ENCODE data around the gene OCA2.

Gene OCA2

GRCh38 chr15:27861171-27861570, 237.9 kb downstream of the OCA2 start:
- Histone ChIP-seq H3K9ac (ENCODE audit: low read length) (no peak overlapping the region), H3K27me3 (ENCODE audit: low read depth, low read length) (no peaks in the 10 kb centered on the region), H3K4me1 (ENCODE audit: low read length) (no peaks in the 10 kb centered on the region), H2AFZ (ENCODE audit: low read depth, low read length) (no peak overlapping the region), H3K36me3 (replicated peaks; ENCODE audit: low read depth, low read length) (no peaks in the 10 kb centered on the region), H4K20me1 (ENCODE audit: insufficient read depth, low read length) (no peaks in the 10 kb centered on the region), H3K79me2 (ENCODE audit: low read length) (no peaks in the 10 kb centered on the region), H3K4me3 (ENCODE audit: low read length) (no peak overlapping the region), H3K9me3 (ENCODE audit: insufficient read depth, low read length) (no peaks in the 10 kb centered on the region), H3K27ac (ENCODE audit: low read length) (no peak overlapping the region), H3K4me2 (ENCODE audit: low read length) (no peak overlapping the region)
- TF ChIP-seq, protein P1, sequence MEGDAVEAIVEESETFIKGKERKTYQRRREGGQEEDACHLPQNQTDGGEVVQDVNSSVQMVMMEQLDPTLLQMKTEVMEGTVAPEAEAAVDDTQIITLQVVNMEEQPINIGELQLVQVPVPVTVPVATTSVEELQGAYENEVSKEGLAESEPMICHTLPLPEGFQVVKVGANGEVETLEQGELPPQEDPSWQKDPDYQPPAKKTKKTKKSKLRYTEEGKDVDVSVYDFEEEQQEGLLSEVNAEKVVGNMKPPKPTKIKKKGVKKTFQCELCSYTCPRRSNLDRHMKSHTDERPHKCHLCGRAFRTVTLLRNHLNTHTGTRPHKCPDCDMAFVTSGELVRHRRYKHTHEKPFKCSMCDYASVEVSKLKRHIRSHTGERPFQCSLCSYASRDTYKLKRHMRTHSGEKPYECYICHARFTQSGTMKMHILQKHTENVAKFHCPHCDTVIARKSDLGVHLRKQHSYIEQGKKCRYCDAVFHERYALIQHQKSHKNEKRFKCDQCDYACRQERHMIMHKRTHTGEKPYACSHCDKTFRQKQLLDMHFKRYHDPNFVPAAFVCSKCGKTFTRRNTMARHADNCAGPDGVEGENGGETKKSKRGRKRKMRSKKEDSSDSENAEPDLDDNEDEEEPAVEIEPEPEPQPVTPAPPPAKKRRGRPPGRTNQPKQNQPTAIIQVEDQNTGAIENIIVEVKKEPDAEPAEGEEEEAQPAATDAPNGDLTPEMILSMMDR (IDR thresholded peaks at IDR 0.05; ENCODE audit: low read depth, low read length): no peak
- no peak for TF ChIP-seq EZH2phosphoT487 (IDR thresholded peaks at IDR 0.05; ENCODE audit: low read depth)

GRCh38 chr15:27855137-27855536, 244.0 kb downstream of the OCA2 start:
- H3K4me1 ChIP-seq (ENCODE audit: low read length): no peaks in the 10 kb centered on the region
- no peaks in the 10 kb centered on the region for H3K36me3 ChIP-seq (replicated peaks; ENCODE audit: low read depth, low read length)
- H3K4me3 ChIP-seq (ENCODE audit: low read length): no peak overlapping the region
- H3K4me2 ChIP-seq (ENCODE audit: low read length): no peak overlapping the region
- no peak for TF ChIP-seq EZH2phosphoT487 (IDR thresholded peaks at IDR 0.05; ENCODE audit: low read depth)
- TF ChIP-seq, protein P1 (IDR thresholded peaks at IDR 0.05; ENCODE audit: low read depth, low read length): no peak
- no peak overlapping the region for H3K9ac ChIP-seq (ENCODE audit: low read length)
- no peaks in the 10 kb centered on the region for H4K20me1 ChIP-seq (ENCODE audit: insufficient read depth, low read length)
- H3K79me2 ChIP-seq (ENCODE audit: low read length): no peaks in the 10 kb centered on the region
- H3K27ac ChIP-seq (ENCODE audit: low read length): no peak overlapping the region
- no peak overlapping the region for H2AFZ ChIP-seq (ENCODE audit: low read depth, low read length)
- no peaks in the 10 kb centered on the region for H3K27me3 ChIP-seq (ENCODE audit: low read depth, low read length)
- H3K9me3 ChIP-seq (ENCODE audit: insufficient read depth, low read length): no peaks in the 10 kb centered on the region

DNA sequence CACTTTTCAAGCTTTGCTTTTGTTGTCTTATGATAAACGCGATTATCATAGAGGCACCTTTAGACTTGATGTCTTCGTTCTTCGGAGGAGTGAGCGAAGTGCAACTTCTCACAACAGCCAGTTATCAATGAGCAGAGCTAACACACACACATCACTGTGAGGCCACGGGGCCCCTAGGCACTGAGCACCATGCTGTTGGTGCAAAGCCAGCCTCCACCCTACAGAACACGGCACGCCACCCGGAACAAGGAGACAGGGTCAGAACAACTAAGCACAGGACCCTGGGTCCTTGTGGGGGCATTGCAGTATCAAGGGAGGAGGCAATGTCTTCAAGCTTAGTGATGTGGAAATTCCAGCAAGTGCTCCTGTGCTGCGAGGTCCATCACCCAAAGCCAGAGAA, 244.5 kb downstream of the OCA2 start:
- Histone ChIP-seq H3K27ac (ENCODE audit: low read length) (no peak overlapping the region), H3K79me2 (ENCODE audit: low read length) (no peaks in the 10 kb centered on the region), H3K4me3 (ENCODE audit: low read length) (no peak overlapping the region), H3K36me3 (replicated peaks; ENCODE audit: low read depth, low read length) (no peaks in the 10 kb centered on the region), H2AFZ (ENCODE audit: low read depth, low read length) (no peak overlapping the region), H3K4me2 (ENCODE audit: low read length) (no peak overlapping the region), H4K20me1 (ENCODE audit: insufficient read depth, low read length) (no peaks in the 10 kb centered on the region), H3K4me1 (ENCODE audit: low read length) (no peaks in the 10 kb centered on the region), H3K27me3 (ENCODE audit: low read depth, low read length) (no peaks in the 10 kb centered on the region), H3K9ac (ENCODE audit: low read length) (no peak overlapping the region), H3K9me3 (ENCODE audit: insufficient read depth, low read length) (no peaks in the 10 kb centered on the region)
- no peak for TF ChIP-seq EZH2phosphoT487 (IDR thresholded peaks at IDR 0.05; ENCODE audit: low read depth)
- TF ChIP-seq, protein P1 (IDR thresholded peaks at IDR 0.05; ENCODE audit: low read depth, low read length): no peak

GRCh38 chr15:27853624-27854455, 245.3 kb downstream of the OCA2 start:
- Histone ChIP-seq H3K9me3 (ENCODE audit: insufficient read depth, low read length) (no peaks in the 10 kb centered on the region), H3K4me2 (ENCODE audit: low read length) (no peak overlapping the region), H3K36me3 (replicated peaks; ENCODE audit: low read depth, low read length) (no peaks in the 10 kb centered on the region), H3K9ac (ENCODE audit: low read length) (no peak overlapping the region), H3K79me2 (ENCODE audit: low read length) (no peaks in the 10 kb centered on the region), H3K27ac (ENCODE audit: low read length) (no peak overlapping the region), H3K4me1 (ENCODE audit: low read length) (no peaks in the 10 kb centered on the region), H4K20me1 (ENCODE audit: insufficient read depth, low read length) (no peaks in the 10 kb centered on the region), H2AFZ (ENCODE audit: low read depth, low read length) (no peak overlapping the region), H3K4me3 (ENCODE audit: low read length) (no peak overlapping the region), H3K27me3 (ENCODE audit: low read depth, low read length) (no peaks in the 10 kb centered on the region)
- TF ChIP-seq, protein P1 (IDR thresholded peaks at IDR 0.05; ENCODE audit: low read depth, low read length): no peak
- no peak for TF ChIP-seq EZH2phosphoT487 (IDR thresholded peaks at IDR 0.05; ENCODE audit: low read depth)
